Esophagus squamous epithelium (tissue), 5 donors: Measurements from ENCODE around the gene ZMIZ2. TPM values are rescaled to one million over a fixed set of nuclear protein-coding genes. Genes with fewer than 3 reads are reported as not detected.

Source experiments
- DNase-seq: peaks from one replicate; lab custom pipeline; 2025; lab: John Stamatoyannopoulos, UW
- H3K27ac ChIP-seq, 4 donors: fragments of 200-600 bp; sonication (generic); one replicate each; pipeline ENCODE4 v1.5.1; 2016 to 2019; ENCODE audit warnings: mild to moderate bottlenecking in 1 of 4
- H3K27me3 ChIP-seq, 4 donors: fragments of 200-600 bp; sonication (generic); 1 replicate in 3 of 4; 2 replicates in 1 of 4; pipeline versions ENCODE4 v1.5.1 to v1.6.0; 2017 to 2021; ENCODE audit warnings: antibody characterized with exemption in 1 of 4
- H3K36me3 ChIP-seq, 3 donors: fragments of 200-600 bp; sonication (generic); one replicate each; pipeline ENCODE4 v1.5.1; 2016 to 2019
- H3K4me1 ChIP-seq, 3 donors: fragments of 200-600 bp; sonication (generic); one replicate each; pipeline ENCODE4 v1.5.1; 2017 to 2019
- H3K4me3 ChIP-seq, 4 donors: fragments of 200-600 bp; sonication (generic); 1 replicate in 3 of 4; 2 replicates in 1 of 4; pipeline ENCODE4 v1.5.1; 2016 to 2019; ENCODE audit warnings: mild to moderate bottlenecking in 2 of 4, moderate library complexity in 1 of 4
- H3K9me3 ChIP-seq, 3 donors: fragments of 200-600 bp; sonication (generic); one replicate each; pipeline ENCODE4 v1.5.1; 2016 to 2019
- CTCF ChIP-seq, 6 experiments: fragments of 450-650 bp in 4 of 6; fragments of 200-600 bp in 2 of 6; sonication (generic) in 2 of 6; IDR thresholded peaks; one replicate each; pipeline ENCODE4 v1.5.1; 2016 to 2019; ENCODE audit warnings: antibody characterized with exemption in 6 of 6, mild to moderate bottlenecking in 4 of 6, moderate library complexity in 4 of 6
- POLR2A ChIP-seq, 4 donors: fragments of 450-650 bp; IDR thresholded peaks; one replicate each; pipeline ENCODE4 v1.6.1; 2017; ENCODE audit warnings: antibody characterized with exemption in 4 of 4, mild to moderate bottlenecking in 4 of 4, moderate library complexity in 3 of 4
- WGBS, 2 donors: methylation state at CpG; one replicate each; pipeline ENCODE4 v1.1.5; 2018; 5-methylcytosine and 5-hydroxymethylcytosine counted together
- intact Hi-C: fragments of 100-400 bp; cut with DNase I; formaldehyde crosslinking; loops from one replicate; pipeline ENCODE4 v1.15.0; 2022
- total RNA-seq, 4 donors: library from RNA; depleted of rRNA; stranded (reverse); fragments of >200 nt; gene quantifications; one replicate each; pipeline ENCODE4 v1.1.0, GENCODE V29; 2016
- donor health status: DM: yes; HTN: yes; CAD: no.

The ZMIZ2 gene
- total RNA-seq, 4 donors from 2014 or later = 6.9 to 25.4 (median 18.3) TPM

DNA sequence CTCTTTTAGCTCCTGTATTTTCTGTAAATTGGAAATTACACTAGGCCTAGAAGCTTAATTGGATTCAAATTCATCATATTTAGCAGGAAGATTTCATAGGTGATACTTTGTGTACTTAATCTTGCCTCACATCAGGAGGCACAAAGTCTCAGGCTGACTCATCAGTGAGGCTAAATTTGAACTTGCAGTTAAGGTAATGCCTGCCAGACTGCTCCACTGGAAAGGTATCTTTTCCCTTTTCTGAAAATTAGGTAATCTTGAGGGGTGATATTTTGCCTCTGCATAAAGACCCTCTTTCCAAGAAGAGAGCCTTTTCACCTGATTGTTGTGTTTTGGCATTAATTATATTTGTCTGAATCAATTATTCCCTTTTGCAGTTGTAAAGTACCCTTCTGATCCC, 62.4 kb downstream of the ZMIZ2 start:
- Histone ChIP-seq H3K27ac (no peak overlapping the region), H3K4me3 (no peak overlapping the region), H3K27me3 (no peaks in the 10 kb centered on the region), H3K36me3 (no peaks in the 10 kb centered on the region), H3K4me1 (no peaks in the 10 kb centered on the region), H3K9me3 (no peaks in the 10 kb centered on the region)
- no peak for DNase-seq
- no peak for TF ChIP-seq POLR2A (IDR thresholded peaks at IDR 0.05)
- TF ChIP-seq CTCF (IDR thresholded peaks at IDR 0.05) = no peak
- intact Hi-C loops = no loop called here

DNA sequence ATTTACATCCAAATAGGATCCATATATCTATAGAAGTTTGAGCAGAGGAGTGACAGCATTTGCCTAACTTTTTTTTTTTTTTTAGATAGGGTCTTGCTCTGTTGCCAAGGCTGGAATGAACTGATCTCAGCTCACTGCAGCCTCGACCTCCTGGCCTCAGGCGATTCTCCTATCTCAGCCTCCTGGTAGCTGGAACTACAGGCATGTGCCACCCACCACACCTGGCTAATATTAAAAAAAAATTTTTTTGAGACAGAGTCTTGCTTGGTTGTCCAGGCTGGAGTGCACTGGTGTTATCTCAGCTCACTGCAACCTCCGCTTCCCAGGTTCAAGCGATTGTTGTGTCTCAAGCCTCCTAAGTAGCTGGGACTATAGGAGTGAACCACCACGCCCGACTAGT, 62.9 kb downstream of the ZMIZ2 start:
- TF ChIP-seq CTCF (IDR thresholded peaks at IDR 0.05) = no peak
- no peak for TF ChIP-seq POLR2A (IDR thresholded peaks at IDR 0.05)
- H3K27ac ChIP-seq = no peak overlapping the region
- H3K9me3 ChIP-seq = no peaks in the 10 kb centered on the region
- H3K4me3 ChIP-seq = no peak overlapping the region
- no peak for DNase-seq
- H3K4me1 ChIP-seq = no peaks in the 10 kb centered on the region
- WGBS, 2 donors = 94 to 96% methylated on average over 4 to 6 of the region's 6 CpGs
- no peaks in the 10 kb centered on the region for H3K36me3 ChIP-seq
- intact Hi-C loops = no loop called here
- no peaks in the 10 kb centered on the region for H3K27me3 ChIP-seq

- Histone ChIP-seq H3K4me3 (no peak overlapping the region), H3K9me3 (no peaks in the 10 kb centered on the region), H3K4me1 (no peaks in the 10 kb centered on the region), H3K27ac (no peak overlapping the region), H3K36me3 (no peaks in the 10 kb centered on the region), H3K27me3 (no peaks in the 10 kb centered on the region)
- DNase-seq = no peak
- TF ChIP-seq CTCF (IDR thresholded peaks at IDR 0.05) (no peak), POLR2A (IDR thresholded peaks at IDR 0.05) (no peak)
- intact Hi-C loops = no loop called here
- 73 to 94% methylated on average over 2 of the region's 2 CpGs for WGBS, 2 donors
Measured at GRCh38 chr7:44814919-44815318, 66.3 kb downstream of the ZMIZ2 start.

DNA sequence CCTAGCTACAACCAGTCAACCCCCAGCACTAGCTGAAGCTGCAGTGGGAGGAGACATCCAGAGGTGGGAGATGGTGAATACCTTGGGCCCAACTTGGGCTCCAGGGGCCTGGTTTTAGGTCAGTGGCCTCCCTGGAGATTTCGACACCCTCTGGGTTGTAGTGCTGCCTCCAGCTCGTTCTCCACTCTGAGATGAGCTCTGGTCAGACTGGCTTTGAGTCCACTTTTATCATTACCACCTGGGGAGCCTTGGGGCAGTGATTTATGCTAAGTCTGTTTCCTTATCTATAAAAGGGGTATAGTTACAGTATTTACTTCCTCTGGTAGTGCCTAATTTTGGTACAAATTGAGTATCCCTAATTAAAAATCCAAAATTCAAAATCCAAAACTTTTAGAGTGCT, 70.6 kb downstream of the ZMIZ2 start:
- H3K4me3 ChIP-seq = no peak overlapping the region
- no peak for DNase-seq
- H3K9me3 ChIP-seq = no peaks in the 10 kb centered on the region
- TF ChIP-seq CTCF (IDR thresholded peaks at IDR 0.05) (no peak), POLR2A (IDR thresholded peaks at IDR 0.05) (no peak)
- 60 to 78% methylated on average over 2 of the region's 2 CpGs for WGBS, 2 donors
- H3K36me3 ChIP-seq = no peaks in the 10 kb centered on the region
- H3K27me3 ChIP-seq = no peaks in the 10 kb centered on the region
- no peaks in the 10 kb centered on the region for H3K4me1 ChIP-seq
- no peak overlapping the region for H3K27ac ChIP-seq
- intact Hi-C loops = no loop called here

Other genes with a start within 250 kb of the ZMIZ2 start
- under 1 TPM in 2 of 4 donors, not detected in 2; 0.08 to 0.19 TPM for gene NPC1L1, start 207.5 kb upstream of the ZMIZ2 start, total RNA-seq
- 10 to 100 TPM; 34.1 to 69.6 (median 50.0) TPM for gene DDX56, start 174.9 kb upstream of the ZMIZ2 start, total RNA-seq
- 100 to 1,000 TPM in 2 of 4 donors, 10 to 100 TPM in 2; 68.0 to 123 (median 102) TPM for gene TMED4, start 166.6 kb upstream of the ZMIZ2 start, total RNA-seq
- 100 to 1,000 TPM in 1 of 4 donors, 10 to 100 TPM in 3; 68.9 to 102 (median 89.5) TPM for gene OGDH, start 142.2 kb upstream of the ZMIZ2 start, total RNA-seq
- gene PPIA, start 47.8 kb downstream of the ZMIZ2 start, total RNA-seq = 1,000 to 10,000 TPM; 1,726 to 3,682 (median 2,875) TPM
- 100 to 1,000 TPM in 2 of 4 donors, 10 to 100 TPM in 2; 65.2 to 124 (median 99.8) TPM for gene H2AZ2, start 99.2 kb downstream of the ZMIZ2 start, total RNA-seq
- gene PURB, start 136.7 kb downstream of the ZMIZ2 start, total RNA-seq = 10 to 100 TPM; 16.4 to 27.7 (median 21.5) TPM
- 1 to 10 TPM; 1.3 to 5.0 (median 2.6) TPM for gene MYO1G, start 230.2 kb downstream of the ZMIZ2 start, total RNA-seq